KMS-11 (cell line): ENCODE data around the gene NFE2L3.
"Not testable (repeated sequence)": the region's sequence is repeated elsewhere in the genome, so short reads cannot be mapped to it uniquely, and the experiment has no call there.

Experiments
- H2AFZ ChIP-seq: fragments of 200-600 bp; sonication (generic); 2 replicates; pipeline ENCODE4 v1.6.1; 2016; ENCODE audit warnings: antibody characterized with exemption, mixed run types, low read depth
- H3K27ac ChIP-seq: fragments of 200-600 bp; sonication (generic); 2 replicates; pipeline ENCODE4 v1.6.1; 2016; ENCODE audit warnings: mild to moderate bottlenecking, mixed run types
- H3K27me3 ChIP-seq: fragments of 200-600 bp; sonication (generic); 2 replicates; pipeline ENCODE4 v1.6.1; 2017; ENCODE audit warnings: mild to moderate bottlenecking, low read depth, mixed run types, moderate library complexity; ENCODE audit not compliant: insufficient read depth
- H3K36me3 ChIP-seq: fragments of 200-600 bp; sonication (generic); 2 replicates; pipeline ENCODE4 v1.6.1; 2017; ENCODE audit warnings: mild to moderate bottlenecking, mixed run types; ENCODE audit not compliant: insufficient read depth
- H3K4me1 ChIP-seq: fragments of 200-600 bp; sonication (generic); 2 replicates; pipeline ENCODE4 v1.6.1; 2016; ENCODE audit warnings: mild to moderate bottlenecking, low read depth, mixed run types; ENCODE audit not compliant: poor library complexity, severe bottlenecking
- H3K4me2 ChIP-seq: fragments of 200-600 bp; sonication (generic); 2 replicates; pipeline ENCODE4 v1.7.0; 2016; ENCODE audit warnings: mild to moderate bottlenecking, mixed run types
- H3K4me3 ChIP-seq: fragments of 200-600 bp; sonication (generic); IDR thresholded peaks from 2 replicates; pipeline ENCODE4 v1.6.1; 2017; ENCODE audit warnings: low read depth, low read length, mixed read lengths; ENCODE audit not compliant: insufficient read depth
- H3K79me2 ChIP-seq: fragments of 200-600 bp; sonication (generic); 2 replicates; pipeline ENCODE4 v1.6.1; 2016; ENCODE audit warnings: low read depth, mixed run types; ENCODE audit not compliant: insufficient read depth
- H3K9ac ChIP-seq: fragments of 200-600 bp; sonication (generic); 2 replicates; pipeline ENCODE4 v1.6.1; 2016; ENCODE audit warnings: mild to moderate bottlenecking, mixed run types
- H4K20me1 ChIP-seq: fragments of 200-600 bp; sonication (generic); 2 replicates; pipeline ENCODE4 v1.6.1; 2016; ENCODE audit warnings: mild to moderate bottlenecking, mixed run types; ENCODE audit not compliant: insufficient read depth
- CTCF ChIP-seq: fragments of 200-600 bp; sonication (generic); conservative IDR thresholded peaks from 2 replicates; pipeline ENCODE4 v1.6.1; 2017; ENCODE audit warnings: low read depth, mild to moderate bottlenecking, antibody characterized with exemption, low read length, moderate library complexity, mixed read lengths

Gene NFE2L3

GRCh38 chr7:26181474-26182227 lies 29.7 kb downstream of the NFE2L3 start:
- Histone ChIP-seq H4K20me1 (peaks cover 5% of the 10 kb centered on the region), H3K79me2 (peaks cover 12% of the 10 kb centered on the region; the same call in 1 of the 2 replicates), H3K4me2 (no peak overlapping the region), H3K27me3 (no peaks in the 10 kb centered on the region), H3K4me1 (peaks cover 31% of the 10 kb centered on the region), H2AFZ (no peak overlapping the region), H3K36me3 (no peaks in the 10 kb centered on the region), H3K4me3 (no peak overlapping the region), H3K27ac (peak overlapping the region; percentile 36; the same call in 1 of the 2 replicates), H3K9ac (no peak overlapping the region)
- TF ChIP-seq CTCF: no peak

- no peak overlapping the region for H3K4me2 ChIP-seq
- no peak overlapping the region for H2AFZ ChIP-seq
- no peak for TF ChIP-seq CTCF
- no peaks in the 10 kb centered on the region for H3K27me3 ChIP-seq
- peaks cover 38% of the 10 kb centered on the region for H3K4me1 ChIP-seq
- H4K20me1 ChIP-seq: peaks cover 11% of the 10 kb centered on the region
- H3K4me3 ChIP-seq: no peak overlapping the region
- peaks cover 11% of the 10 kb centered on the region; the same call in 1 of the 2 replicates for H3K79me2 ChIP-seq
- no peaks in the 10 kb centered on the region for H3K36me3 ChIP-seq
- H3K27ac ChIP-seq: no peak overlapping the region; the same call in 1 of the 2 replicates
- H3K9ac ChIP-seq: no peak overlapping the region
Observed at GRCh38 chr7:26182283-26182682, 30.3 kb downstream of the NFE2L3 start.

GRCh38 chr7:26182706-26183105 lies 30.7 kb downstream of the NFE2L3 start:
- no peak overlapping the region for H3K9ac ChIP-seq
- H3K36me3 ChIP-seq: no peaks in the 10 kb centered on the region
- no peak overlapping the region for H3K4me2 ChIP-seq
- no peak overlapping the region for H2AFZ ChIP-seq
- H3K79me2 ChIP-seq: peaks cover 6% of the 10 kb centered on the region; the same call in 1 of the 2 replicates
- no peak overlapping the region for H3K4me3 ChIP-seq
- no peak for TF ChIP-seq CTCF
- peak overlapping the region; percentile 15; the same call in 1 of the 2 replicates for H3K27ac ChIP-seq
- peaks cover 16% of the 10 kb centered on the region for H4K20me1 ChIP-seq
- H3K27me3 ChIP-seq: no peaks in the 10 kb centered on the region
- peaks cover 39% of the 10 kb centered on the region for H3K4me1 ChIP-seq

- Histone ChIP-seq H2AFZ (no peak overlapping the region), H3K36me3 (no peaks in the 10 kb centered on the region), H3K9ac (no peak overlapping the region), H3K27ac (peak overlapping the region; percentile 15; the same call in 1 of the 2 replicates), H3K27me3 (no peaks in the 10 kb centered on the region), H3K4me3 (no peak overlapping the region), H4K20me1 (peaks cover 24% of the 10 kb centered on the region), H3K4me2 (no peak overlapping the region), H3K79me2 (peaks cover 4% of the 10 kb centered on the region; the same call in 1 of the 2 replicates), H3K4me1 (peaks cover 46% of the 10 kb centered on the region)
- TF ChIP-seq CTCF: no peak
Observed at GRCh38 chr7:26183545-26184280, 31.7 kb downstream of the NFE2L3 start.

GRCh38 chr7:26184281-26185101 lies 32.5 kb downstream of the NFE2L3 start:
- peaks cover 54% of the 10 kb centered on the region for H3K4me1 ChIP-seq
- not testable (repeated sequence) for H3K9ac ChIP-seq, H3K4me3 ChIP-seq, H3K79me2 ChIP-seq, H3K36me3 ChIP-seq, H3K27me3 ChIP-seq, H2AFZ ChIP-seq, H3K4me2 ChIP-seq
- peaks cover 31% of the 10 kb centered on the region for H4K20me1 ChIP-seq
- H3K27ac ChIP-seq: peak overlapping the region; percentile 15; the same call in 1 of the 2 replicates
